ENCODE data around the gene GDPD5. TPM values are rescaled to one million over a fixed set of nuclear protein-coding genes. Genes with fewer than 3 reads are reported as not detected.

GDPD5 gene
- polyA plus RNA-seq, 4 donors, result 7.5 to 15.4 (median 11.3) TPM

GRCh38 chr11:75450826-75451821 is 74.6 kb downstream of the GDPD5 start:
- DNase-seq (ENCODE audit: low read depth in 4 of 4, low spot score in 3 of 4), result no peak

GRCh38 chr11:75450236-75450635 is 75.5 kb downstream of the GDPD5 start:
- no peak for DNase-seq (ENCODE audit: low read depth in 4 of 4, low spot score in 3 of 4)

GRCh38 chr11:75449776-75450175 is 76.0 kb downstream of the GDPD5 start:
- DNase-seq (ENCODE audit: low read depth in 4 of 4, low spot score in 3 of 4), result no peak

- no peak for DNase-seq (ENCODE audit: low read depth in 4 of 4, low spot score in 3 of 4)
These were observed 76.5 kb downstream of the GDPD5 start for GRCh38 chr11:75449271-75449670.

GRCh38 chr11:75447415-75447814 is 78.3 kb downstream of the GDPD5 start:
- DNase-seq (ENCODE audit: low read depth in 4 of 4, low spot score in 3 of 4), result no peak

- DNase-seq (ENCODE audit: low read depth in 4 of 4, low spot score in 3 of 4), result no peak
These were observed 80.3 kb downstream of the GDPD5 start for GRCh38 chr11:75445315-75445953.

GRCh38 chr11:75443043-75443442 is 82.7 kb downstream of the GDPD5 start:
- no peak for DNase-seq (ENCODE audit: low read depth in 4 of 4, low spot score in 3 of 4)

GRCh38 chr11:75442161-75442885 is 83.4 kb downstream of the GDPD5 start:
- no peak for DNase-seq (ENCODE audit: low read depth in 4 of 4, low spot score in 3 of 4)

- no peak for DNase-seq (ENCODE audit: low read depth in 4 of 4, low spot score in 3 of 4)
These were observed 84.0 kb downstream of the GDPD5 start for GRCh38 chr11:75441804-75442132.

GRCh38 chr11:75440960-75441803 is 84.6 kb downstream of the GDPD5 start:
- no peak for DNase-seq (ENCODE audit: low read depth in 4 of 4, low spot score in 3 of 4)

GRCh38 chr11:75439495-75440120 is 86.1 kb downstream of the GDPD5 start:
- DNase-seq (ENCODE audit: low read depth in 4 of 4, low spot score in 3 of 4), result no peak

- no peak for DNase-seq (ENCODE audit: low read depth in 4 of 4, low spot score in 3 of 4)
These were observed 86.7 kb downstream of the GDPD5 start for GRCh38 chr11:75439026-75439425.

GRCh38 chr11:75437966-75438659 is 87.6 kb downstream of the GDPD5 start:
- no peak for DNase-seq (ENCODE audit: low read depth in 4 of 4, low spot score in 3 of 4)

- DNase-seq (ENCODE audit: low read depth in 4 of 4, low spot score in 3 of 4), result no peak
These were observed 88.9 kb downstream of the GDPD5 start for GRCh38 chr11:75436806-75437205.

- DNase-seq (ENCODE audit: low read depth in 4 of 4, low spot score in 3 of 4), result no peak
These were observed 90.2 kb downstream of the GDPD5 start for GRCh38 chr11:75435571-75435925.

- no peak for DNase-seq (ENCODE audit: low read depth in 4 of 4, low spot score in 3 of 4)
These were observed 90.7 kb downstream of the GDPD5 start for GRCh38 chr11:75434886-75435570.

- no peak for DNase-seq (ENCODE audit: low read depth in 4 of 4, low spot score in 3 of 4)
These were observed 91.7 kb downstream of the GDPD5 start for GRCh38 chr11:75434051-75434450.

GRCh38 chr11:75433443-75433842 is 92.3 kb downstream of the GDPD5 start:
- no peak for DNase-seq (ENCODE audit: low read depth in 4 of 4, low spot score in 3 of 4)

GRCh38 chr11:75432911-75433321 is 92.8 kb downstream of the GDPD5 start, which contains the start of gene KLHL35:
Gene KLHL35 (minus strand): TSS chr11:75433203. CDS start chr11:75430629, 2,574 bp downstream.
- no peak for DNase-seq (ENCODE audit: low read depth in 4 of 4, low spot score in 3 of 4)

All from left renal pelvis (tissue), 4 donors.